Keratinocyte (primary cell): Measurements from ENCODE around the gene DCUN1D1. TPM values are rescaled to one million over a fixed set of nuclear protein-coding genes. Genes with fewer than 3 reads are reported as not detected.

Source experiments
- DNase-seq: peaks from one replicate; pipeline ENCODE4 v3.0.0-alpha.2; 2011; ENCODE audit warnings: low read depth, missing footprints, low spot score
- FAIRE-seq: peaks from 2 replicates; lab custom pipeline; 2011; peaks lifted over from hg19 to GRCh38; lab: Jason Lieb, UNC
- H2AFZ ChIP-seq: 2 replicates; pipeline ENCODE4 v1.6.0; 2012; ENCODE audit warnings: low read length, control low read depth, inconsistent platforms; ENCODE audit not compliant: control insufficient read depth
- H3K27ac ChIP-seq: 2 replicates; pipeline ENCODE4 v1.5.1; 2011; ENCODE audit warnings: low read length; ENCODE audit not compliant: control insufficient read depth, insufficient read depth
- H3K27me3 ChIP-seq: 3 replicates; pipeline ENCODE4 v1.6.0; 2011; ENCODE audit warnings: low read length; ENCODE audit not compliant: control insufficient read depth, insufficient read depth; ENCODE audit errors: extremely low read depth
- H3K36me3 ChIP-seq, 2 experiments: 2 replicates in 1 of 2; 3 replicates in 1 of 2; pipeline ENCODE4 v1.5.1; 2011; ENCODE audit warnings: low read length in 2 of 2, mild to moderate bottlenecking in 1 of 2; ENCODE audit not compliant: control insufficient read depth in 2 of 2, insufficient read depth in 2 of 2; ENCODE audit errors: extremely low read depth in 1 of 2
- H3K4me1 ChIP-seq: 3 replicates; pipeline ENCODE4 v1.5.1; 2011; ENCODE audit warnings: low read length; ENCODE audit not compliant: control insufficient read depth, insufficient read depth; ENCODE audit errors: extremely low read depth
- H3K4me2 ChIP-seq: 3 replicates; pipeline ENCODE4 v1.6.0; 2011; ENCODE audit warnings: low read depth, low read length; ENCODE audit not compliant: control insufficient read depth, insufficient read depth; ENCODE audit errors: extremely low read depth
- H3K4me3 ChIP-seq, 3 experiments: fragments of 200-600 bp in 1 of 3; sonication (generic) in 1 of 3; 2 replicates in 2 of 3; 3 replicates in 1 of 3; pipeline ENCODE4 v1.5.1; 2011 to 2016; ENCODE audit warnings: low read length in 3 of 3, mild to moderate bottlenecking in 3 of 3, control low read depth in 2 of 3, inconsistent platforms in 1 of 3, low read depth in 1 of 3, mixed read lengths in 1 of 3, mixed run types in 1 of 3, moderate library complexity in 1 of 3; ENCODE audit not compliant: control insufficient read depth in 2 of 3, insufficient read depth in 2 of 3; ENCODE audit errors: extremely low read depth in 1 of 3
- H3K79me2 ChIP-seq: 2 replicates; pipeline ENCODE4 v1.6.0; 2012; ENCODE audit warnings: low read length; ENCODE audit not compliant: control insufficient read depth, insufficient read depth
- H3K9ac ChIP-seq: 3 replicates; pipeline ENCODE4 v1.6.0; 2011; ENCODE audit warnings: low read length; ENCODE audit not compliant: control insufficient read depth, insufficient read depth; ENCODE audit errors: extremely low read depth
- H3K9me1 ChIP-seq: 3 replicates; pipeline ENCODE4 v1.6.0; 2011; ENCODE audit warnings: low read length; ENCODE audit not compliant: control insufficient read depth, insufficient read depth; ENCODE audit errors: extremely low read depth
- H3K9me3 ChIP-seq: 2 replicates; pipeline ENCODE4 v1.5.1; 2012; ENCODE audit warnings: low read depth, low read length; ENCODE audit not compliant: control insufficient read depth
- H4K20me1 ChIP-seq: 3 replicates; pipeline ENCODE4 v1.6.0; 2011; ENCODE audit warnings: low read length; ENCODE audit not compliant: control insufficient read depth, insufficient read depth; ENCODE audit errors: extremely low read depth
- CTCF ChIP-seq, 3 experiments: IDR thresholded peaks in 1 of 3; conservative IDR thresholded peaks in 1 of 3; optimal IDR thresholded peaks in 1 of 3; 2 replicates in 2 of 3; 3 replicates in 1 of 3; pipeline versions ENCODE3 to v1.5.1; 2011; ENCODE audit warnings: low read length in 3 of 3, mild to moderate bottlenecking in 3 of 3, moderate library complexity in 2 of 3, control low read depth in 1 of 3, inconsistent platforms in 1 of 3; ENCODE audit not compliant: insufficient read depth in 2 of 3; ENCODE audit errors: extremely low read depth in 1 of 3
- EZH2 ChIP-seq: IDR thresholded peaks from one replicate; pipeline ENCODE4 v1.6.1; 2012; ENCODE audit warnings: inconsistent platforms, mild to moderate bottlenecking, low read length, moderate library complexity
- dilution Hi-C: fragments of 300-500 bp; cut with MboI; formaldehyde crosslinking; loops from one replicate; pipeline ENCODE4 v1.7.0; 2020; ENCODE audit warnings: low sequenced_read_pairs; ENCODE audit not compliant: extremely low pct_ligation_motif_present
- polyA plus RNA-seq, 5 experiments: library from polyadenylated mRNA; depleted of rRNA in 3 of 5; stranded (reverse) in 3 of 5; stranded (forward) in 1 of 5; unstranded in 1 of 5; fragments of >200 nt; gene quantifications; 1 replicate in 1 of 5; 2 replicates in 3 of 5; 3 replicates in 1 of 5; pipeline versions ENCODE4 v1.2.1 to v1.2.3, GENCODE V29; 2011 to 2012; ENCODE audit warnings: missing spikeins in 2 of 5, low read depth in 1 of 5, low replicate concordance in 1 of 5

DCUN1D1 gene
- polyA plus RNA-seq, 1 donor (not counting 4 experiments of a cell fraction or from before 2014, with no cell fraction given): 30.1 TPM

- TF ChIP-seq CTCF (optimal IDR thresholded peaks at IDR 0.05 in 1 of 3, IDR thresholded peaks at IDR 0.05 in 1 of 3, conservative IDR thresholded peaks at IDR 0.05 in 1 of 3; ENCODE audit: extremely low read depth in 1 of 3, insufficient read depth in 2 of 3, low read length in 3 of 3): no peak
- Histone ChIP-seq H3K9me3 (no peaks in the 10 kb centered on the region), H3K9me1 (peaks cover 2% of the 10 kb centered on the region), H4K20me1 (peaks cover 3% of the 10 kb centered on the region), H3K27me3 (no peaks in the 10 kb centered on the region), H3K27ac (peak overlapping the region; percentile 55), H3K4me2 (no peak overlapping the region), H3K9ac (no peak overlapping the region), H3K36me3 (no peaks in the 10 kb centered on the region), H3K79me2 (peaks cover 72% of the 10 kb centered on the region), H2AFZ (no peak overlapping the region), H3K4me3 (no peak overlapping the region), H3K4me1 (peaks cover 12% of the 10 kb centered on the region)
- dilution Hi-C loops: no loop called here
- DNase-seq: no peak
- FAIRE-seq: no peak
These were observed 10.5 kb downstream of the DCUN1D1 start for GRCh38 chr3:182969853-182970252.

GRCh38 chr3:182969277-182969676 lies 11.1 kb downstream of the DCUN1D1 start:
- H3K4me3 ChIP-seq: no peak overlapping the region

More at GRCh38 chr3:182969277-182969676, 11.1 kb downstream of the DCUN1D1 start:
- Histone ChIP-seq H4K20me1 (peaks cover 3% of the 10 kb centered on the region), H3K9me3 (no peaks in the 10 kb centered on the region), H3K9ac (no peak overlapping the region), H3K79me2 (peaks cover 68% of the 10 kb centered on the region), H3K27me3 (no peaks in the 10 kb centered on the region), H2AFZ (no peak overlapping the region), H3K4me2 (no peak overlapping the region), H3K9me1 (peaks cover 2% of the 10 kb centered on the region), H3K27ac (peak overlapping the region; percentile 55), H3K4me1 (peaks cover 12% of the 10 kb centered on the region), H3K36me3 (no peaks in the 10 kb centered on the region)
- TF ChIP-seq EZH2 (no peak), CTCF (optimal IDR thresholded peaks at IDR 0.05 in 1 of 3, IDR thresholded peaks at IDR 0.05 in 1 of 3, conservative IDR thresholded peaks at IDR 0.05 in 1 of 3; ENCODE audit: extremely low read depth in 1 of 3, insufficient read depth in 2 of 3, low read length in 3 of 3) (no peak)
- dilution Hi-C loops: no loop called here
- FAIRE-seq: no peak
- DNase-seq: no peak
